Activated CD4-positive, alpha-beta memory T cell treated with anti-CD3 and anti-CD28 coated beads, Interleukin-2, amount 10 ng/mL, durations not matched to agents 7 days and 5 days (primary cell): ENCODE measurements around the gene ROBO2. TPM values are rescaled to one million over a fixed set of nuclear protein-coding genes. Genes with fewer than 3 reads are reported as not detected.

Source experiments
- CTCF ChIA-PET: fragments of 350-600 bp; sonication (Branson Sonifier 250); formaldehyde crosslinking; loops from one replicate; lab custom pipeline; 2021; ENCODE audit warnings: antibody characterized with exemption, inconsistent platforms; lab: Charles Lee
- POLR2A ChIA-PET: fragments of 350-600 bp; sonication (Branson Sonifier 250); formaldehyde crosslinking; loops from one replicate; lab custom pipeline; 2021; ENCODE audit warnings: antibody characterized with exemption; lab: Charles Lee
- DNase-seq: peaks from one replicate; pipeline ENCODE4 v3.0.0-alpha.2; 2020
- H3K27ac Mint-ChIP-seq: one replicate; pipeline ENCODE4 v1.8.0; 2021; ENCODE audit warnings: mild to moderate bottlenecking, mixed read lengths
- H3K27me3 Mint-ChIP-seq: one replicate; pipeline ENCODE4 v1.8.0; 2021; ENCODE audit warnings: mixed read lengths
- H3K36me3 Mint-ChIP-seq: one replicate; pipeline ENCODE4 v1.8.0; 2021; ENCODE audit warnings: low read depth, mixed read lengths
- H3K4me1 Mint-ChIP-seq: one replicate; pipeline ENCODE4 v1.8.0; 2021; ENCODE audit warnings: mixed read lengths
- H3K4me3 Mint-ChIP-seq: one replicate; pipeline ENCODE4 v1.8.0; 2021; ENCODE audit warnings: mild to moderate bottlenecking, mixed read lengths
- H3K9me3 Mint-ChIP-seq: one replicate; pipeline ENCODE4 v1.8.0; 2021; ENCODE audit warnings: mixed read lengths
- total RNA-seq, 2 experiments: library from RNA; stranded (reverse); gene quantifications; one replicate each; pipeline ENCODE4 v1.2.3, GENCODE V29; 2021

ROBO2 gene
- total RNA-seq, 2 experiments from 2014 or later: not detected

- Mint-ChIP-seq H3K4me3 (no peak overlapping the region), H3K9me3 (no peaks in the 10 kb centered on the region), H3K27ac (no peak overlapping the region), H3K27me3 (peaks cover 22% of the 10 kb centered on the region), H3K4me1 (no peaks in the 10 kb centered on the region), H3K36me3 (no peaks in the 10 kb centered on the region)
- ChIA-PET POLR2A (no interaction called here), CTCF (no interaction called here)
- no peak for DNase-seq
These were observed 1.2 kb downstream of the ROBO2 start for GRCh38 chr3:77040926-77041722.

- Mint-ChIP-seq H3K27ac (no peak overlapping the region), H3K4me3 (no peak overlapping the region), H3K9me3 (peaks cover 1% of the 10 kb centered on the region), H3K36me3 (no peaks in the 10 kb centered on the region), H3K4me1 (no peaks in the 10 kb centered on the region), H3K27me3 (peaks cover 22% of the 10 kb centered on the region)
- CTCF ChIA-PET: no interaction called here
- no peak for DNase-seq
- POLR2A ChIA-PET: no interaction called here
These were observed 1.9 kb downstream of the ROBO2 start for GRCh38 chr3:77041811-77042210.

- Mint-ChIP-seq H3K9me3 (peaks cover 3% of the 10 kb centered on the region), H3K4me1 (no peaks in the 10 kb centered on the region), H3K36me3 (no peaks in the 10 kb centered on the region), H3K27me3 (peaks cover 22% of the 10 kb centered on the region), H3K4me3 (no peak overlapping the region), H3K27ac (no peak overlapping the region)
- DNase-seq: no peak
- CTCF ChIA-PET: no interaction called here
- POLR2A ChIA-PET: no interaction called here
These were observed 2.4 kb downstream of the ROBO2 start for GRCh38 chr3:77042343-77042742.

GRCh38 chr3:77042882-77043281, 3.0 kb downstream of the ROBO2 start:
- ChIA-PET POLR2A (no interaction called here), CTCF (no interaction called here)
- Mint-ChIP-seq H3K36me3 (no peaks in the 10 kb centered on the region), H3K27ac (no peak overlapping the region), H3K4me1 (no peaks in the 10 kb centered on the region), H3K27me3 (peaks cover 20% of the 10 kb centered on the region), H3K4me3 (no peak overlapping the region), H3K9me3 (peaks cover 3% of the 10 kb centered on the region)
- no peak for DNase-seq

GRCh38 chr3:77045686-77046085, 5.8 kb downstream of the ROBO2 start:
- no peak for DNase-seq
- peaks cover 6% of the 10 kb centered on the region for H3K9me3 Mint-ChIP-seq
- no peak overlapping the region for H3K27ac Mint-ChIP-seq
- no peaks in the 10 kb centered on the region for H3K4me1 Mint-ChIP-seq
- ChIA-PET CTCF (no interaction called here), POLR2A (no interaction called here)
- peaks cover 5% of the 10 kb centered on the region for H3K27me3 Mint-ChIP-seq
- H3K36me3 Mint-ChIP-seq: no peaks in the 10 kb centered on the region
- H3K4me3 Mint-ChIP-seq: no peak overlapping the region

- ChIA-PET POLR2A (no interaction called here), CTCF (no interaction called here)
- Mint-ChIP-seq H3K27me3 (no peaks in the 10 kb centered on the region), H3K36me3 (no peaks in the 10 kb centered on the region), H3K4me3 (no peak overlapping the region), H3K4me1 (no peaks in the 10 kb centered on the region), H3K27ac (no peak overlapping the region), H3K9me3 (peaks cover 6% of the 10 kb centered on the region)
- DNase-seq: no peak
These were observed 8.3 kb downstream of the ROBO2 start for GRCh38 chr3:77048186-77048585.

GRCh38 chr3:77051591-77051990, 11.7 kb downstream of the ROBO2 start:
- H3K27me3 Mint-ChIP-seq: no peaks in the 10 kb centered on the region
- POLR2A ChIA-PET: no interaction called here
- H3K4me1 Mint-ChIP-seq: no peaks in the 10 kb centered on the region
- peaks cover 8% of the 10 kb centered on the region for H3K9me3 Mint-ChIP-seq
- no peak for DNase-seq
- no peak overlapping the region for H3K27ac Mint-ChIP-seq
- CTCF ChIA-PET: no interaction called here
- H3K36me3 Mint-ChIP-seq: no peaks in the 10 kb centered on the region
- no peak overlapping the region for H3K4me3 Mint-ChIP-seq

- Mint-ChIP-seq H3K4me3 (no peak overlapping the region), H3K4me1 (no peaks in the 10 kb centered on the region), H3K27ac (no peak overlapping the region), H3K36me3 (no peaks in the 10 kb centered on the region), H3K9me3 (peaks cover 5% of the 10 kb centered on the region), H3K27me3 (no peaks in the 10 kb centered on the region)
- ChIA-PET POLR2A (no interaction called here), CTCF (no interaction called here)
- no peak for DNase-seq
These were observed 12.2 kb downstream of the ROBO2 start for GRCh38 chr3:77052051-77052501.

- Mint-ChIP-seq H3K4me3 (no peak overlapping the region), H3K9me3 (peaks cover 5% of the 10 kb centered on the region), H3K36me3 (no peaks in the 10 kb centered on the region), H3K27me3 (no peaks in the 10 kb centered on the region), H3K4me1 (no peaks in the 10 kb centered on the region), H3K27ac (no peak overlapping the region)
- DNase-seq: no peak
- ChIA-PET POLR2A (no interaction called here), CTCF (no interaction called here)
These were observed 13.1 kb downstream of the ROBO2 start for GRCh38 chr3:77052733-77053670.

GRCh38 chr3:77053795-77054194, 13.9 kb downstream of the ROBO2 start:
- Mint-ChIP-seq H3K27ac (no peak overlapping the region), H3K4me1 (no peaks in the 10 kb centered on the region), H3K36me3 (no peaks in the 10 kb centered on the region), H3K9me3 (peaks cover 3% of the 10 kb centered on the region), H3K27me3 (no peaks in the 10 kb centered on the region), H3K4me3 (no peak overlapping the region)
- CTCF ChIA-PET: no interaction called here
- POLR2A ChIA-PET: no interaction called here
- DNase-seq: no peak

GRCh38 chr3:77055841-77056341, 16.0 kb downstream of the ROBO2 start:
- CTCF ChIA-PET: no interaction called here
- peaks cover 3% of the 10 kb centered on the region for H3K9me3 Mint-ChIP-seq
- DNase-seq: no peak
- no peaks in the 10 kb centered on the region for H3K27me3 Mint-ChIP-seq
- POLR2A ChIA-PET: no interaction called here
- H3K27ac Mint-ChIP-seq: no peak overlapping the region
- no peaks in the 10 kb centered on the region for H3K36me3 Mint-ChIP-seq
- H3K4me3 Mint-ChIP-seq: no peak overlapping the region
- H3K4me1 Mint-ChIP-seq: no peaks in the 10 kb centered on the region

GRCh38 chr3:77059354-77059753, 19.5 kb downstream of the ROBO2 start:
- H3K4me3 Mint-ChIP-seq: no peak overlapping the region
- ChIA-PET CTCF (no interaction called here), POLR2A (no interaction called here)
- no peak for DNase-seq
- H3K27ac Mint-ChIP-seq: no peak overlapping the region
- no peaks in the 10 kb centered on the region for H3K4me1 Mint-ChIP-seq
- no peaks in the 10 kb centered on the region for H3K9me3 Mint-ChIP-seq
- H3K36me3 Mint-ChIP-seq: no peaks in the 10 kb centered on the region
- H3K27me3 Mint-ChIP-seq: no peaks in the 10 kb centered on the region

GRCh38 chr3:77063423-77063822, 23.5 kb downstream of the ROBO2 start:
- H3K4me1 Mint-ChIP-seq: no peaks in the 10 kb centered on the region
- ChIA-PET CTCF (no interaction called here), POLR2A (no interaction called here)
- H3K36me3 Mint-ChIP-seq: no peaks in the 10 kb centered on the region
- no peak overlapping the region for H3K27ac Mint-ChIP-seq
- no peaks in the 10 kb centered on the region for H3K9me3 Mint-ChIP-seq
- no peaks in the 10 kb centered on the region for H3K27me3 Mint-ChIP-seq
- no peak overlapping the region for H3K4me3 Mint-ChIP-seq
- no peak for DNase-seq
